ENCODE results near the gene CCDC86.
"Not testable (repeated sequence)": the region's sequence is repeated elsewhere in the genome, so short reads cannot be mapped to it uniquely, and the experiment has no call there.

CCDC86 gene

GRCh38 chr11:60841797-60842667 lies at the start of gene CCDC86:
Gene CCDC86, plus strand, starts transcription at chr11:60842113. Its CDS starts 12 bp downstream, at chr11:60842125.
- DNase-seq = peak; percentile 91

- no peak for DNase-seq
Measured at GRCh38 chr11:60792521-60792920, 49.4 kb upstream of the CCDC86 start.

- no peak for DNase-seq
Measured at GRCh38 chr11:60795291-60795690, 46.6 kb upstream of the CCDC86 start.

- no peak for DNase-seq
Measured at GRCh38 chr11:60797846-60798630, 43.9 kb upstream of the CCDC86 start.

- DNase-seq = no peak
Measured at GRCh38 chr11:60798631-60799030, 43.3 kb upstream of the CCDC86 start.

- no peak for DNase-seq
Measured at GRCh38 chr11:60801194-60801593, 40.7 kb upstream of the CCDC86 start.

- no peak for DNase-seq
Measured at GRCh38 chr11:60803273-60803936, 38.5 kb upstream of the CCDC86 start.

GRCh38 chr11:60809249-60809648 lies 32.7 kb upstream of the CCDC86 start:
- no peak for DNase-seq

- no peak for DNase-seq
Measured at GRCh38 chr11:60809691-60810090, 32.2 kb upstream of the CCDC86 start.

- no peak for DNase-seq
Measured at GRCh38 chr11:60810151-60810550, 31.8 kb upstream of the CCDC86 start.

GRCh38 chr11:60810569-60810968 lies 31.3 kb upstream of the CCDC86 start:
- DNase-seq = no peak

GRCh38 chr11:60813324-60813723 lies 28.6 kb upstream of the CCDC86 start:
- DNase-seq = no peak

- no peak for DNase-seq
Measured at GRCh38 chr11:60814112-60814511, 27.8 kb upstream of the CCDC86 start.

- no peak for DNase-seq
Measured at GRCh38 chr11:60816590-60817157, 25.2 kb upstream of the CCDC86 start.

GRCh38 chr11:60818057-60818456 lies 23.9 kb upstream of the CCDC86 start:
- DNase-seq = no peak

GRCh38 chr11:60821827-60822599 lies 19.9 kb upstream of the CCDC86 start:
- no peak for DNase-seq

GRCh38 chr11:60823745-60824306 lies 18.1 kb upstream of the CCDC86 start:
- not testable (repeated sequence) for DNase-seq

- DNase-seq = no peak
Measured at GRCh38 chr11:60825118-60825517, 16.8 kb upstream of the CCDC86 start.

- no peak for DNase-seq
Measured at GRCh38 chr11:60825790-60826189, 16.1 kb upstream of the CCDC86 start.

- DNase-seq = peak; percentile 62
Measured at GRCh38 chr11:60830478-60831142, 11.3 kb upstream of the CCDC86 start.

- peak; percentile 87 for DNase-seq
Measured at GRCh38 chr11:60831143-60831500, 10.8 kb upstream of the CCDC86 start.
